ENCODE measurements around the gene RTF2. TPM values are rescaled to one million over a fixed set of nuclear protein-coding genes. Genes with fewer than 3 reads are reported as not detected.

The RTF2 gene
- total RNA-seq, 1 donor from 2014 or later = 64.7 TPM

GRCh38 chr20:56430461-56430860, 38.0 kb upstream of the RTF2 start:
- TF ChIP-seq, protein P1, sequence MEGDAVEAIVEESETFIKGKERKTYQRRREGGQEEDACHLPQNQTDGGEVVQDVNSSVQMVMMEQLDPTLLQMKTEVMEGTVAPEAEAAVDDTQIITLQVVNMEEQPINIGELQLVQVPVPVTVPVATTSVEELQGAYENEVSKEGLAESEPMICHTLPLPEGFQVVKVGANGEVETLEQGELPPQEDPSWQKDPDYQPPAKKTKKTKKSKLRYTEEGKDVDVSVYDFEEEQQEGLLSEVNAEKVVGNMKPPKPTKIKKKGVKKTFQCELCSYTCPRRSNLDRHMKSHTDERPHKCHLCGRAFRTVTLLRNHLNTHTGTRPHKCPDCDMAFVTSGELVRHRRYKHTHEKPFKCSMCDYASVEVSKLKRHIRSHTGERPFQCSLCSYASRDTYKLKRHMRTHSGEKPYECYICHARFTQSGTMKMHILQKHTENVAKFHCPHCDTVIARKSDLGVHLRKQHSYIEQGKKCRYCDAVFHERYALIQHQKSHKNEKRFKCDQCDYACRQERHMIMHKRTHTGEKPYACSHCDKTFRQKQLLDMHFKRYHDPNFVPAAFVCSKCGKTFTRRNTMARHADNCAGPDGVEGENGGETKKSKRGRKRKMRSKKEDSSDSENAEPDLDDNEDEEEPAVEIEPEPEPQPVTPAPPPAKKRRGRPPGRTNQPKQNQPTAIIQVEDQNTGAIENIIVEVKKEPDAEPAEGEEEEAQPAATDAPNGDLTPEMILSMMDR (IDR thresholded peaks at IDR 0.05) = no peak
- no peak overlapping the region for H3K27ac Mint-ChIP-seq (ENCODE audit: unreplicated experiment)
- H3K27me3 Mint-ChIP-seq (ENCODE audit: low read depth) = no peaks in the 10 kb centered on the region
- no peak for DNase-seq (ENCODE audit: low spot score)
- H3K36me3 Mint-ChIP-seq (ENCODE audit: low read depth) = no peaks in the 10 kb centered on the region
- H3K4me3 Mint-ChIP-seq (ENCODE audit: unreplicated experiment) = no peak overlapping the region
- H3K4me1 Mint-ChIP-seq (ENCODE audit: low read depth) = peaks cover 22% of the 10 kb centered on the region
- H3K9me3 Mint-ChIP-seq (ENCODE audit: low read depth) = no peaks in the 10 kb centered on the region

DNA sequence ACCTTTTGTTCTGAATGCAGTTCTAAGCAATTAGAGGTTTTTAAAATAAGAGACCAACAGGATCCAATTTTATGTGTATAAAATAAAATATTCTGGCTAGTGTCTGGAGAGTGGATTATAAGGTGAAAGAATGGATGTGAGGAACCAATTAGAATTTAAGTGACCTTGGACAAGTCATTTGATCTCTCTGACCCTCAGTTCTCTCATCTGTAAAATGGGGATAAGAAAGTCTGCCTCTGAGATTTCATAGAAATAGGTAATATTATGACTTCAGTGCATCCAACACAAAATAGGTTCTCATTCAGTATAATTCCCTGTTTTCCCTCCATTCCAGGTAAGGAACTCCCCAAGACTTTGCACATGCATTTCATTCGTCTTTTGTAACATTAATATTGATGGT, 37.5 kb upstream of the RTF2 start:
- DNase-seq (ENCODE audit: low spot score) = no peak
- Mint-ChIP-seq H3K36me3 (ENCODE audit: low read depth) (no peaks in the 10 kb centered on the region), H3K4me1 (ENCODE audit: low read depth) (peaks cover 22% of the 10 kb centered on the region), H3K27ac (ENCODE audit: unreplicated experiment) (no peak overlapping the region), H3K27me3 (ENCODE audit: low read depth) (no peaks in the 10 kb centered on the region), H3K9me3 (ENCODE audit: low read depth) (no peaks in the 10 kb centered on the region), H3K4me3 (ENCODE audit: unreplicated experiment) (no peak overlapping the region)
- TF ChIP-seq, protein P1 (IDR thresholded peaks at IDR 0.05) = no peak

DNA sequence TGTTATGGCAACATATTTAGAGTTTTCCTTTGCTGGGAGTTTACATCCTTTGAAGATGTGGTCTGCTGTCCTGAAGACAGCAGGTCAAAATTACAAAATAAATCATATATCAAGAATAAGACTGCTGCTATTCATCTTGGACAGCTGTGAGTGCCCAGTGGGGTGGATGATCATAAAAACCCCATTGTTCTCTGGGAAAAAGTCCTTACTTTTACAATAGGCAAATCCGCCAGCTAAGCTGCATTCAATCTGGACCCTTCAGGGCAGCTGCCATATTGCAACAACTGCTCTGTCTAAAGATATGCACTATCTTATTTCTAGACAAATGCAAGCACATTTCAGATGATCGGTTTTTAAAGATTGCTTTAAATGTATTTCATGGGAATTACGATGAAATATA, 37.0 kb upstream of the RTF2 start:
- peaks cover 22% of the 10 kb centered on the region for H3K4me1 Mint-ChIP-seq (ENCODE audit: low read depth)
- no peaks in the 10 kb centered on the region for H3K27me3 Mint-ChIP-seq (ENCODE audit: low read depth)
- H3K9me3 Mint-ChIP-seq (ENCODE audit: low read depth) = no peaks in the 10 kb centered on the region
- no peak for DNase-seq (ENCODE audit: low spot score)
- TF ChIP-seq, protein P1 (IDR thresholded peaks at IDR 0.05) = no peak
- no peaks in the 10 kb centered on the region for H3K36me3 Mint-ChIP-seq (ENCODE audit: low read depth)
- H3K4me3 Mint-ChIP-seq (ENCODE audit: unreplicated experiment) = no peak overlapping the region
- H3K27ac Mint-ChIP-seq (ENCODE audit: unreplicated experiment) = no peak overlapping the region

GRCh38 chr20:56433221-56433879, 35.1 kb upstream of the RTF2 start:
- H3K9me3 Mint-ChIP-seq (ENCODE audit: low read depth) = no peaks in the 10 kb centered on the region
- TF ChIP-seq, protein P1 (IDR thresholded peaks at IDR 0.05) = no peak
- no peaks in the 10 kb centered on the region for H3K36me3 Mint-ChIP-seq (ENCODE audit: low read depth)
- no peak overlapping the region for H3K27ac Mint-ChIP-seq (ENCODE audit: unreplicated experiment)
- H3K4me3 Mint-ChIP-seq (ENCODE audit: unreplicated experiment) = no peak overlapping the region
- peaks cover 28% of the 10 kb centered on the region for H3K4me1 Mint-ChIP-seq (ENCODE audit: low read depth)
- DNase-seq (ENCODE audit: low spot score) = no peak
- H3K27me3 Mint-ChIP-seq (ENCODE audit: low read depth) = no peaks in the 10 kb centered on the region

GRCh38 chr20:56433880-56434255, 34.6 kb upstream of the RTF2 start:
- DNase-seq (ENCODE audit: low spot score) = no peak
- Mint-ChIP-seq H3K27ac (ENCODE audit: unreplicated experiment) (no peak overlapping the region), H3K27me3 (ENCODE audit: low read depth) (no peaks in the 10 kb centered on the region), H3K4me3 (ENCODE audit: unreplicated experiment) (no peak overlapping the region), H3K4me1 (ENCODE audit: low read depth) (peaks cover 31% of the 10 kb centered on the region), H3K9me3 (ENCODE audit: low read depth) (no peaks in the 10 kb centered on the region), H3K36me3 (ENCODE audit: low read depth) (no peaks in the 10 kb centered on the region)
- TF ChIP-seq, protein P1 (IDR thresholded peaks at IDR 0.05) = no peak
